ENCODE data around the gene HCAR2.
"Not testable (repeated sequence)": the region's sequence is repeated elsewhere in the genome, so short reads cannot be mapped to it uniquely, and the experiment has no call there.

The HCAR2 gene

DNA sequence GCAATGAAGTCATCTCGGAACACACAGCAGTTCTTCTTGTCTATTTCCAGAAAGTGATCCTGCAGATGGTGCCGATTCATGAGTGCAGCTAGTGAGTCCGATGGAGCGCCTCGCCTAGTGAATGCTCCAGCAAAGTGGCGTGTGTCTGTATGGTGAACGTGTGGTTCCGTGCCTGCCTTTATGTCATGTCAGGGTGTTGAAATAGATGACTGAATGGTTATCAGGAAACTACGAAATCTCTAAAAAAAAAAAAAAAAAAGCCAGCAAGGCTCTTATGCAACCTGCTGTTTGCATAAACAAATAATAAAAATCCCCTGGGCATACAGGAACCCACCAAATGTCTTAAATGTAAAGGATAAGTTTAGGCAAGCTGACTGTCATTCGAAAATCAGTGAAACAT is 13.5 kb upstream of the HCAR2 start, which contains the start of gene HCAR3:
Gene HCAR3, minus strand, starts transcription at position 154 of the 400 bp plus-strand sequence. Its CDS starts 74 bp downstream, at position 80.
- DNase-seq (ENCODE audit: low read depth): not testable (repeated sequence)

DNA sequence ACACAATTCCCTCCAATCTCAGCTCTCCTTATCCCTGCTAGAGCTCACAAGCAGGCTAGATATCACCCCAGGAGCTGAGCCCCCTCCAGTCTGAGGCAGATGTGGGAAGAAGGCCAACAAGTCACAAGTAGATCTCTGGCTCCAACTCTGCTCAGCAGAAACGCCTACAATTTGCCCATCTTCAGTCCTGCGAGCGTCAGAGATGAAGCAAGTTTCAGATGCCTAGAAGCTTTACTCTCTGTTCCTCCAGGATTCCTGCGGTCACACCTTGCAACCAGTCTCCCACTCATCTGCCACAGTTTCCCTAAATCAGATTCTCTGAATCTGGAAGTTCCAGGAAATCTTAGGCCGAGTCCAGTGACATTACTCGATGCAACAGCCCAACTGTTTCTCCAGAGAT is 12.1 kb upstream of the HCAR2 start:
- DNase-seq (ENCODE audit: low read depth): not testable (repeated sequence)

DNA sequence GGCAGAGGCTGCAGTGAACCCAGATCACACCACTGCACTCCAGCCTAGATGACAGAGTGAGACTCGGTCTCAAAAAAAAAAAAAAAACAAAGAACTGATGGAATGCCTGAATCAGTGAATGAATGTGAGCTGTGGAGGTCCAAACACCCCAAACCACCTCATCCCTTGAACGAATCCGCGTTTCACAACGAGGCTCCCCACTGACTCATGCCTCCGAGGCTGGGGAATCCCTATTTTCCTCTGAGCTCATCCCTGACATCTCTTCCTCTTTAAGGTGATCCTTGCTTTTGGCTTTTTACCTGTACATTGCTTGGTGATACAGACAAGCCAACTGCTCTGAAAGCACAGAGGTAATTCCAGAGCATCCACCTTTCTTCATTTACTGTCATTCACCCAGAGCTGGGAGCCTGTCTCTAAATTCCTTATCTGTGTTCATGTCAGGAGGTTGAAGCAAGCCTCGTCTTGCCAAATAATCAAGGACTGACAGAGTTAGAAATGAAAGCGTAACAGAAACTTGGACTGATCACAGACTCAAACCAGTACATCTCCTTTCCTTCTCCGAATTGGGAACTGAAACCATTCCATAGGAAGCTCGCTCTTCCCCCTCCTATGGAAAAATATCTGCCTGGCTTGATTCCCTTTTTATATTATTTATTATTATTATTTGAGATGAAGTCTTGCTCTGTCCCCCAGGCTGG is 10.5 kb upstream of the HCAR2 start:
- not testable (repeated sequence) for DNase-seq (ENCODE audit: low read depth)

DNA sequence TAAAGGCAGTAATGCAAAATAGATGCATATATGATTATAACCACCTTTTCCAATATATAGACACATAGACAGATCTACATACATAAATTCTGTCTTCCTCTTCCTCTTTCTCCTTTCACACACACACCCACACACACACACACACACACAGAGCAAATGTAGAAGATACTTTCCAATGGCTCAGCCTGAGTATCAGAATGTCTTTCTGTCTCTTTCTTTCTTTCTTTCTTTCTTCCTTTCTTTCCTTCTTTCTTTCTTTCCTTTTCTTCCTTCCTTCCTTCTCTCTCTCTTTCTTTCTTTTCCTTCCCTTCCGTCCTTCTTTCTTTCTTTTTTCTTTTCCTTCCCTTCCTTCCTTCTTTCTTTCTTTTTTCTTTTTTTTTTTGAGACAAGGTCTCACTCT is 8.1 kb upstream of the HCAR2 start:
- not testable (repeated sequence) for DNase-seq (ENCODE audit: low read depth)

DNA sequence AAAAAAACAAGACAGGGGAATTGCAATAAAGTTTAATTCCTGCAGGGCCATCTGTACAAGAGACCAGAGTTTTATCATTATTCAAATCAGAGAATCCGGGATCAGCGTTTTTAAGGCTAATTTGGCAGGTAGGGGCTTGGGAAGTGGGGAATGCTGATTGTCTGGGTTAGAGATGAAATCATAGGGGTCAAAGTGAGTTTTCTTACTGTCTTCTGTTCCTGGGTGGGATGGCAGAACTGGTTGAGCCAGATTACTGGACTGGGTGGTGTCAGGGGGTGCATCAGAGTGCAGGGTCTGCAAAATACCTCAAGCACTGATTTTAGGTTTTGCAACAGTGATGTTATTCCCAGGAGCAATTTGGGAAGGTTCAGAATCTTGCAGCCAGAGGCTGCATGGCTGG is 7.2 kb upstream of the HCAR2 start:
- not testable (repeated sequence) for DNase-seq (ENCODE audit: low read depth)

DNA sequence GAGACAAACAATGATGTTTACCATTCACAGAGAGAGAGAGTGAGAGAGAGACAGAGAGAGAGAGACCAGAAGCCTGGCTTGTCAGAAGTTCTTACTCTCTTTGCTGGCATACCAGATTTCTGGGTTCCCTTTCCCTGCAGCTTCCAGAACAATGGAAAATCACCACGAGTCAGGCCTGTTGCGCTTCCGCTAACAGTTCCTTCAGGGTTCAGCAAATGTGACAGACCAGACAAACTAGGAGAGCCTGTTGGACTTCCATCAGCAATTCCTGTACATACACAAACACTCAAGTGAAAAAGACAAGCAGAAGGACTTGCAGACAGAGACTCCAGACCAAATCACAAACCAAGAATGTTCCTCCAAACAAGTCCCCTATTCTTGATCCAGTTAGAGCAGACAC is 6.1 kb upstream of the HCAR2 start:
- DNase-seq (ENCODE audit: low read depth): not testable (repeated sequence)

DNA sequence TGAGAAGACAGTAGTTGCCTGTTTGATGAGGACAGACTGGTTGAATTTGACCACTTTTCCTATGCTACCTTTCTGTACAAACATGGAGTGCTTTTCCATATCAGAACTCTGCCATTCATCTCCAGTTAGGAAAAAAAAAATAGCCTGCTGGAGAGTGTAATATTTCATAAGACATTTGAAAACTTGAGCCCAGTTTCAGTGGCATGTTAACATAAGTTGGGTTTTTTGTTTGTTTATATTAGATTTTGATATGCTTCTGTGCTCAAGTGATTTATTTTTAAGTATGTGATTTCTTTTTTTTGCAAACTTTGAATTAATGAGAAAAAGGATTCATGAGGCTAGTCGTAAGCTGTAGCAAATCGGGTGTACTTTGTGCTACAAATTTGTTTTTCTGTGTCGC is 684 bp upstream of the HCAR2 start:
- not testable (repeated sequence) for DNase-seq (ENCODE audit: low read depth)

DNA sequence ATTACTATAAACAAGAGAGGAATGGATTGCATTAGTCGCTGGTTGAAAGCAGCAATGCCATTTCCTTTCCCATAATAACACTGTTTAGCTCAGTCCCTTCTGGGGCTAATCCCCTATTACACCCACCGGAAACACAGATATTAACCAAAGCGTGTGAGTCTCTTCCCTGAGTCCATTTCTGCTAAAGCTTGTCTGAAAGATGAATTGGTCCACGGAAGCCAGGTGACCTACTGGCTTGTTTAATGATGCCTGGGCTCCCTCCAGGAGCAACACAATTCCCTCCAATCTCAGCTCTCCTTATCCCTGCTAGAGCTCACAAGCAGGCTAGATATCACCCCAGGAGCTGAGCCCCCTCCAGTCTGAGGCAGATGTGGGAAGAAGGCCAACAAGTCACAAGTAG is 1.7 kb downstream of the HCAR2 start:
- not testable (repeated sequence) for DNase-seq (ENCODE audit: low read depth)

DNA sequence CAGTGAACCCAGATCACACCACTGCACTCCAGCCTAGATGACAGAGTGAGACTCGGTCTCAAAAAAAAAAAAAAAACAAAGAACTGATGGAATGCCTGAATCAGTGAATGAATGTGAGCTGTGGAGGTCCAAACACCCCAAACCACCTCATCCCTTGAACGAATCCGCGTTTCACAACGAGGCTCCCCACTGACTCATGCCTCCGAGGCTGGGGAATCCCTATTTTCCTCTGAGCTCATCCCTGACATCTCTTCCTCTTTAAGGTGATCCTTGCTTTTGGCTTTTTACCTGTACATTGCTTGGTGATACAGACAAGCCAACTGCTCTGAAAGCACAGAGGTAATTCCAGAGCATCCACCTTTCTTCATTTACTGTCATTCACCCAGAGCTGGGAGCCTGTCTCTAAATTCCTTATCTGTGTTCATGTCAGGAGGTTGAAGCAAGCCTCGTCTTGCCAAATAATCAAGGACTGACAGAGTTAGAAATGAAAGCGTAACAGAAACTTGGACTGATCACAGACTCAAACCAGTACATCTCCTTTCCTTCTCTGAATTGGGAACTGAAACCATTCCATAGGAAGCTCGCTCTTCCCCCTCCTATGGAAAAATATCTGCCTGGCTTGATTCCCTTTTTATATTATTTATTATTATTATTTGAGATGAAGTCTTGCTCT is 3.0 kb downstream of the HCAR2 start:
- DNase-seq (ENCODE audit: low read depth): not testable (repeated sequence)

DNA sequence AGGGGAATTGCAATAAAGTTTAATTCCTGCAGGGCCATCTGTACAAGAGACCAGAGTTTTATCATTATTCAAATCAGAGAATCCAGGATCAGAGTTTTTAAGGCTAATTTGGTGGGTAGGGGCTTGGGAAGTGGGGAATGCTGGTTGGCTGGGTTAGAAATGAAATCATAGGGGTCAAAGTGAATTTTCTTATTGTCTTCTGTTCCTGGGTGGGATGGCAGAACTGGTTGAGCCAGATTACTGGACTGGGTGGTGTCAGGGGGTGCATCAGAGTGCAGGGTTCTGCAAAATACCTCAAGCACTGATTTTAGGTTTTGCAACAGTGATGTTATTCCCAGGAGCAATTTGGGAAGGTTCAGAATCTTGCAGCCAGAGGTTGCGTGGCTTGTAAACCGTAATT is 6.2 kb downstream of the HCAR2 start:
- not testable (repeated sequence) for DNase-seq (ENCODE audit: low read depth)

DNA sequence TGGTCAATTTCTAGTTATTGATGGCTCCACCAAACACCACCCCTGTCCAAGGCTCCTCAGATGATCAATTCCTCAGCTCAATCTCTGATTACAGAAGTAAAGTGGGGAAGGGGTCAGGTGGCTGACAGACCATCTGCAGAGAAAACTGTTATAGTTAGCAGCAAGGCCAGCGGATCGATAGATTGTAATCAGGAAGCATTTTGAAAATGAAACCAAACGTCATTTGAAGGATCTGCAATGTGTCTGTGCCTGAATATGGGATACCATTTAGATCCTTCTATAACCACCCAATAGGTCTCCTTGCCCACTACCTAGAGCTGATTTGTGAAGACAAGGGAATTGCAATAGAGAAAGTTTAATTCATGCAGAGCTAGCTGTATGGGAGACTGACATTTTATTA is 11.6 kb downstream of the HCAR2 start:
- no peak for DNase-seq (ENCODE audit: low read depth)

DNA sequence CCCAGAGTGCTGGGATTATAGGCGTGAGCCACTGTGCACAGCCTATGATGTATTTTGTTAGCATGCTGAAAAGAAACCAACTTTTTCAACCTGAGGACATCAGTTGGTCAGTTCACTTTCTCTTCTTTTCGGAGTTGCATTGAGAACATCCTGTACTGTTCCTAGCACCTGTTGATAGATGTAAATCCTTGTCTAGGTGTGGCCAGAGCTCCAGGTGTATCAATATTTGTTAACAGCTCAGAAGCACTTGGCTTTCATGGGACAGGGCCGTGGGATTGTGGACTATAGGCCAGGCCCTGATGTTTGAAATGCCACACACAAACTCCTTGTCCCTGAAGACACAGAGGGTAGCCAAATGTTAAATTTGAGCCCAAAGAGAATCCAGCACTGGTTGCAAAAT is 14.9 kb downstream of the HCAR2 start:
- no peak for DNase-seq (ENCODE audit: low read depth)

DNA sequence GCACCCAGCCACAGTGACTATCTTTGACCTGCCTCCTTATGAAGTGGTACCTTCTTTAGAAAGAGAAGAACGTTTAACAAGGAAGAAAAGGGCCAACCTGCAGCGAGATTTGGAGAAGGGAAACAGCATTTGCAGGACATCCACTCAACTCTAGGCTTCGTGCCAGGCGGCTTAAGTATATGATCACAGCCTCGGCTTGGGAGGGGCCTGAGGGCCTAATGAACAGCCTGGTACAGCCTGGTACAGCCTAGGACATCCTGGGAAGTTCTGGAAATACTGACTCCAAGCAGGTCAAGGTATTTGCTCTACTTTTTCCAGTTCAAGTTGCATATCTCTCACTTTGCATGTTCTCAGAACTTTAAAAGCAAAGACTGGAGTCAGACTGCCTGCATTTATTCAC is 16.1 kb downstream of the HCAR2 start:
- no peak for DNase-seq (ENCODE audit: low read depth)

DNA sequence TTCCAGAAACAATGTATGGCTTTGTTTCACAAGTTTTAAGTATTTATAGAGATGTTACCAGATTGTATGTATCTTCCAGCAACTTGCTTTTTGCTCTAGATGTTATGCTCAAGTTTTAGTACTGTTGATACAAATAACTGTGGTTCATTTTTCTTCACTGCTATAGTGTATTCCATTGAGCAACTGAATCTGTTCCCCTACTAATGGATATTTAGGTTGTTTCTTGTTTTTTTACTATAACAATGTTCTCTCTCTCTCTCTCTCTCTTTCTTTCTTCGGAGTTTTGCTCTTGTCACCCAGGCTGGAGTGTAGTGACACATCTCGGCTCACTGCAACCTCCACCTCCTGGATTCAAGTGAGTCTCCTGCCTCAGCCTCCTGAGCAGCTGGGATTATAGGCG is 16.6 kb downstream of the HCAR2 start:
- DNase-seq (ENCODE audit: low read depth): no peak

DNA sequence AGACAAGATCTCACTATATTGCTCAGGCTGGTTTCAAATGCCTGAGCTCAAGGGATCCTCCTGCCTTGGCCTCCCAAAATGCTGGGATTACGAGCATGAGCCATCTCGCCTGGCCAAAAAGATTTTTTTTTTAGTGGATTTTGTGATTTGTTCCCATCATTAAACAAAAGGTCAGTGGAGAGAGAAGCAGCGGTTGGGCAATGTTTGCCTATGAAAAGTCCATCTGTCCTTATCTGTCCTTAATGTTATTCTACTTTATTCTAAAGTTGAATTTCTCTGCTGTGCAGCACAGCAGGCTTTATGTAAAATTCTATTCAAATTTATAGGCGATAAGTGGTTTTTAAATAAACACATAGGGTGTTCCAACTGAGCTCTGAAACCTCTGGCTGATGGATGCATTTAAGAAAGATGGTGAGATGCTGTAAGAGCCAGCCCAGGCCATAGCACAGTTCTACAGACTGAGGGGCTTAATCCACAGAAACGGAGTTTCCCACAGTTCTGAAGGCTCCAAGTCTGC is 18.8 kb downstream of the HCAR2 start:
- no peak for DNase-seq (ENCODE audit: low read depth)

DNA sequence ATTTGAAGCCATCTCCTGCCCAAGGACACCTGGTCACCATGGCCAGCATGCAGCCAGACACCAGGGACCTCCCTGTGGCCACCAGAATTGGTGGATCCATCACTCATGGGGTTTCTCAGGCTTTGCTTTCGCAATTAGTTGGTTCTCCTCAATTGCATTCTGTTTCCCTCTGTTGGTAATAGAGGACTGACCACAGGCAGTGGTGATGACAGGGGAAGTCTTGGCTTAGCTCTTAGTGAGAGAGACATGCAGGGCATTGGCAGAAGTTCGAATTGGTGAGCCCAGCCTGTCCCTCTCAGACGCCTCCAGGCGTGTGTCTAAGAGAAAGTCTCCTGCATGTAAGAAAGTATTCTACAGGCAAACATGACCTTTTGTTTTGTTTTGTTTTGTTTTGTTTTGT is 21.3 kb downstream of the HCAR2 start:
- no peak for DNase-seq (ENCODE audit: low read depth)

DNA sequence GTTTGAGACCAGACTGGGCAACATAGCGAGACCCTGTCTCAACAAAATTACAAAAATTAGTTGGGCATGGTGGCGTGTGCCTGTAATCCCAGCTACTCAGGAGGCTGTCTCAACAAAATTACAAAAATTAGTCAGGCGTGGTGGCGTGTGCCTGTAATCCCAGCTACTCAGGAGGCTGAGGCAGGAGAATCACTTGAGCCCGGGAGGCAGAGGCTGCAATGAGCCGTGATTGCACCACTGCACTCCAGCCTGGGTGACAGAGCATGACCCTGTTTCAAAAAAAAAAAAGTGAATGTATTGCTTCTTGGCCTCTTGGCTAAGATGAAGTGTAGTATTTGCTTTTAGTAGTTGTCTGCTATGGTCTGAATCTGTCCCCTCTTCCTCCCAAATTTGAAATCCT is 22.2 kb downstream of the HCAR2 start:
- DNase-seq (ENCODE audit: low read depth): not testable (repeated sequence)

DNA sequence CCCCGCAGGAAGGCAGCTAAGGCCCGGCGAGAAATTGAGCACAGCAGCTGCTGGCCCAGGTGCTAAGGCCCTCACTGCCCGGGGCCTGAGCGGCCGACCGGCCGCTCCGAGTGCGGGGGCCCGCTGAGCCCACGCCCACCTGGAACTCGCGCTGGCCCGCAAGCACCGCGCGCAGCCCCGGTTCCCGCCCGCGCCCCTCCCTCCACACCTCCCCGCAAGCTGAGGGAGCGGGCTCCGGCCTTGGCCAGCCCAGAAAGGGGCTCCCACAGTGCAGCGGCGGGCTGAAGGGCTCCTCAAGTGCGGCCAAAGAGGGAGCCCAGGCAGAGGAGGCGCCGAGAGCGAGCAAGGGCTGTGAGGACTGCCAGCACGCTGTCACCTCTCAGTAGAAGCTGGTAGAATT is 26.4 kb downstream of the HCAR2 start:
- DNase-seq (ENCODE audit: low read depth): not testable (repeated sequence)

DNA sequence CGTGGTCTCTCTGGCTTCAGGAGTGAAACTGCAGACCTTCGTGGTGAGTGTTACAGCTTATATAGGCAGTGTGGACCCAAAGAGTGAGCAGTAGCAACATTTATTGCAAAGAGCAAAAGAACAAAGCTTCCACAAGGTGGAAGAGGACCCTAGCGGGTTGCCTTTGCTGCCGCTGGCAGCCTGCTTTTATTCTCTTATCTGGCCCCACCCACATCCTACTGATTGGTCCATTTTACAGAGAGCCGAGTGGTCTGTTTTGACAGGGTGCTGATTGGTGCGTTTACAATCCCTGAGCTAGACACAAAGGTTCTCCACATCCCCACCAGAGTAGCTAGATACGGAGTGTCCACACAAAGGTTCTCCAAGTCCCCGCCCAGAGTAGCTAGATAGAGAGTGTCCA is 27.1 kb downstream of the HCAR2 start:
- not testable (repeated sequence) for DNase-seq (ENCODE audit: low read depth)

DNA sequence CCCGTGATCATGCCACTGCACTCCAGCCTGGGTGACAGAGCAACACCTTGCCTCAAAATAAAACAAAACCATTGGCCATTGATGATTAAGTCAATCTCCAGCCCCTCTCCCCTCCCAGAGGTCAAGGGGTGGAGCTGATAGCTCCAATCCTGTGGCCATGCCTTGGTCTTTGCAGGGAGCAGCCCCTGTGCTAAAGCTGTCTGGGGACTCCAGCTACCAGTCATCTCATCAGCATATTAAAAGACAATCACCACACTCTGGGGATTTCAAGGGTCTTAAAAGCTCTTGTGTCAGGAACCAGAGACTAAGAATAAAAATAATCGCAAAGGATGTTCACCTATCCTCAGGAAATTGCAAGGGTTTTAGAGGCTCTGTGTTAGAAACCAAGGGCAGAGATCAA is 30.6 kb downstream of the HCAR2 start:
- DNase-seq (ENCODE audit: low read depth): no peak

DNA sequence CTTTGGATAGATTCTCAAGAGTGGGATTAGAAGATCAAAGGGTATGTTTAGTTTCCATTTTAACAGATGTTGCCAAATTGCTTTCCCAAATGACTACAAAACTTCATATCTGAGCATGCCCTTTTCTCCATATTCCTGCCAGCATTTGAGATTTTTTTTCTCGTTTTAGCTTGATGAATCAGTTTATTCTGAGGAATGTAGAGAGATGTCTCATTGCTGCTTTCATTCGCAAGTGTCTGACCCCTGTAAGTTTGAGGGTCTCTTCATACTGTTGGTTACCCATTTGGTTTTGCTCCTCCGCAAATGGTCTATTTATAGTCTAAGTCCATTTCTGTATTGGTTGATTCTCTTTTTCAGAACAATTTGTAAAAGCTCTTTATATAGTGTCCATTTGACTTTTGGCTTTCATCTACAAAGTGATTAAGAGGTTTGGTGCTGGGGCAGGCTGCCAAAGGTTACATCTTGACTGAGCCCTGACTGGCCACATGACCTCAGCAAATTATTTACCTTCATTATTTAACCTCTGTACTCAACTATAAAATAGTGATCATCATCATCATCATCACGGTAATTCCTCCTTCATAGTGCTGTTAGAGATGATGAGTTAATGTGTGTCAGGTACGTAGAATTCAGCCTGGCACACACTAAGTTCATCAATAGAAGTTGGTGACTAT is 33.6 kb downstream of the HCAR2 start:
- no peak for DNase-seq (ENCODE audit: low read depth)

DNA sequence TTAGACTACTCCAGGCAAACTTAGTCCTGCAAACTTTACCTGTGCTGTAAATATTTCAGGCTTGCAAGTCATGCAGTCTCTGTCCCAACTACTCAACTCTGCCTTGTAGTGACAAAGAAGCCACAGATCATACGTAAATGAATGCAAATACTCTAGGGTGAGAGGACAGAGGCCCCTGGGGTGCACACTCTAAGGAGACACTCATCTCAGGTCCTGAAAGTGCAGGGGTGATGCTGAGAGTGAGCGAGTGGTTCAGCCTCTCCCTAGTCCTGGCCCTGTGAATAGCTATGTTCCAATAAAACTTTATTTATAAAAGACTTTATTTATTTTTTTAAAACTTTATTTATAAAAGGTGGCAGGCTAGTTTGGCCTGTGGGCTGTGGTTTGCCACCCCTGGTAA is 34.9 kb downstream of the HCAR2 start:
- DNase-seq (ENCODE audit: low read depth): no peak

DNA sequence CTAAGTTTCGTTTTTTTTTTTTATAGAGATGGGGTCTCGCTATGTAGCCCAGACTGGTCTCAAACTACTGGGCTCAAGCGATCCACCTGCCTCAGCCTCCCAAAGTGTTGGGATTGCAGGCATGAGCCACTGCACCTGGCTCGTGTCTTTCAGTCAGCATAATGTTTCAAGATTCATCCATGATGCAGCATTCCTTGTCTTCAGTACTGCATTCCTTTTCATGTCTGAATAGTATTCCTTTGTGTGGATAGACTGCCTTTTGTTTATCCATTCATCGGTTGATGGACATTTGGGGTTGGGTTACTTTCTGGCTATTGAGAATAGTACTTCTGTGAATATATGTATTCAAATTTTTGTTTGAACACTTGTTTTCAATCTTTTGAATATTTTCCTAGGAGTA is 37.4 kb downstream of the HCAR2 start:
- no peak for DNase-seq (ENCODE audit: low read depth)
